HG02642 (cell line): Measurements from ENCODE around the gene ADAMTSL2.

Experiments used
- ATAC-seq: cut with Tn5 transposase; IDR thresholded peaks from one replicate; pipeline ENCODE4 v1.9.1; 2021; ENCODE audit warnings: mild to moderate bottlenecking; ENCODE audit not compliant: unreplicated experiment, poor library complexity

The ADAMTSL2 gene

GRCh38 chr9:133599470-133600173, 65.1 kb downstream of the ADAMTSL2 start:
- no peak for ATAC-seq

- ATAC-seq = no peak
These were observed 66.2 kb downstream of the ADAMTSL2 start for GRCh38 chr9:133600739-133601138.

DNA sequence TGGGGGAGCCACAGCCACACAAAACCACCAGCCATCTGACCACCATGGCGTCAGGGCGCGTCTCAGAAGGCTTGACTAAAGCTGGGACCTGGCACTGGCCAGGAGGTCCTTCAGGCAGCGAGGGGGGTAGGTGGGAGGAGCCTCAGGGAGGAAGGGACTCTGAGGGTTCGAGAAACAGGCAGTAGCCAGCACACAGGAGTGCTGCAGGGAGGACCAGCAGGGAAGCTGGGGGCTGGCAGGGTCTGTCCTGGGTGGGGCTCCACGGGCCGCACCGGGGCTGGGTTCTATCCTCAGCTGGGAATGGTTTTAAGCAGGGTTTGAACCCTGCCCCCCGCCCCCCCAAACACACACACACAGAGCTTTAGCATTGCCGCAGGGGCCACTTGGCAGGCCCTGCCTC, 67.2 kb downstream of the ADAMTSL2 start:
- ATAC-seq = no peak

DNA sequence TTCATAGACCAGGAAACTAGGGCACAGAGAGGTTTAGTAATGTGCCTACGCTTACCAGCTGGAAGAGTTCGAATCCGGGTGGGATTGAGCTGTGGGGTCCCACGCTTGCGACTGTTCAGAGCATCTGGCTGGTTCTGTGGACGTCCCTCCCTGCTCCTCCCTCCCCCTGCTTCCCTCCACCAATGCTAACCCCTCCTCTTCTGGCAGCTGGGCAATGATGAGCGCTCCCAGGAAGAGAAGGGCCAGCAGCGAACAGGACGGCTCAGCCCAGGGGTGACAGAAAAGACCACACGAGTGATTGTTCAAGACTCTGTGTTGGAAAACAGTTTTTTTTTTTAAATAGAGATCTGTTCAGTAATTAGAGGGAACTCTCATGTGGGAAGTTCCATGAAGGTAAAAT, 67.8 kb downstream of the ADAMTSL2 start:
- no peak for ATAC-seq

DNA sequence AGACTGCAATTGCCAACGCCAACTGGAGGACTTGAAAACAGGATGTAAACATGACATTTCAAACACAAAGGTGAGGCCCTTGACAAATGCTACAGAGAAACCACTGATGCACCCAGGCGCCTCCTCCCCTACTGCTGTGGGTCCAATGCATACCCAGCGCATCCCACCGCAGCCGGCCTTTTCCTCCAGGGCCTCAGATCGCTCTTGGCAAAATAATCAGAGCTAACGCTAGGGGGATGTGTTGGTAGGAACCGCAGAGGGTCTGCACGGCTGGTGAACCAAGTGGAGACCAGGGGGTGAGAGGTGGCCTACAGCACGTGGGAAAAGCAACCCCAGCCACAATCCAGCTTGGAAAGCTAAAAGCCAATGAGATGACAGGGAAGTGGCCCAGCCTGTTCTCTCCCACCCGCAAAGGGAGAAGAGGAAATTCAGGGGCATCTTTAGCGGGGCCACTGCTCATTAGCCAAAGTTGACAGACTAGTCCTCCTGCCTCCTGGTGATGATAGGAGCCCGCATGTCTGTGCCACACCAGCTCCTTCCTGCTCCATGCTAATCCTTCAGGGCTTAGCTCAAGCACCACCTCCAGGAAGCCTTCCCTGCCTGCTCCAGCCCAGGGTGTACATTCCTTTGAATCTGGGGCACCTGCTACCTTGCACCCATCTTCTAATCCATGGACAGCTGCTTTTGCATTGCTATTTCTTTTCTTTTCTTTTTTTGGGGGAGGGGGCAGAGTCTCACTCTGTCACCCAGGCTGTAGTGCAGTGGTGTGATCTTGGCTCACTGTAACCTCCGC, 68.8 kb downstream of the ADAMTSL2 start:
- ATAC-seq = no peak

DNA sequence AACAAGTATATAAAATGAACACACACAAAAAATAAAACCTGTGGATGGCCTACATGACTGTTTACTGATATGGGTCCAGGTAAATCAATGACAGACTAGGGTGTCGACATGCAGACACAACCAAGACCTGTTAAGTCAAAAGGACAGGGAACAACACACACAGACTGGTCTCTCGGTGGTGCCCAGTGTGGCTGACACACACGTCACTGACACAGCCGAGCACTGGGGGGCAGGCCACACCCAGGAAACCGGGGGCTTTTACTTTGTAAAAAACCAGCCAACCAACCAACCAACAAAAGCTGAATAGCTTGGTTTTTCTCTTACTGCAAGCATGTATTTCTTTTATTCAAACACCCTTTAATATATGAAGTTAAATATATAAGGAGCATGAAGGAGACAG, 69.7 kb downstream of the ADAMTSL2 start:
- no peak for ATAC-seq

DNA sequence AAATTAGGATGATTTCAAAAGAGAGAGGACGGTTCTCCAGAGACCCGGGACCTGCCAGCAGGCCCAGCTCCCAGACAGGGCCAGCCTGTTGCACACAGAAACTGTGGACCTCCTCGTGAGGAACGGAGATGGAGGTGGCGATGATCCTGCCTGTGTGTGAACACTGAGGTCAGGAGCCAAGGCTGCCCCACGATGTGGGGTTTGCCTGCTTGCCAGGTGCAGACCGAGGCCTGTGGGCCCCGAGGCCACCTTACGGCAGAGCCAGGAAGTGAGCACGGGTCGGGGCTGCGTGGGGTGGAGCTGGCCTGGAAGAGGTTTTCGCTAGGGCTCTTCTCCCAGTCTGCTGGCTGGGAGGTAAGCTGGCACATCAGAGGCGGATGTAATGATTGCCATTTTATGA, 70.4 kb downstream of the ADAMTSL2 start:
- ATAC-seq = no peak

GRCh38 chr9:133605446-133605845, 70.9 kb downstream of the ADAMTSL2 start:
- ATAC-seq = no peak

DNA sequence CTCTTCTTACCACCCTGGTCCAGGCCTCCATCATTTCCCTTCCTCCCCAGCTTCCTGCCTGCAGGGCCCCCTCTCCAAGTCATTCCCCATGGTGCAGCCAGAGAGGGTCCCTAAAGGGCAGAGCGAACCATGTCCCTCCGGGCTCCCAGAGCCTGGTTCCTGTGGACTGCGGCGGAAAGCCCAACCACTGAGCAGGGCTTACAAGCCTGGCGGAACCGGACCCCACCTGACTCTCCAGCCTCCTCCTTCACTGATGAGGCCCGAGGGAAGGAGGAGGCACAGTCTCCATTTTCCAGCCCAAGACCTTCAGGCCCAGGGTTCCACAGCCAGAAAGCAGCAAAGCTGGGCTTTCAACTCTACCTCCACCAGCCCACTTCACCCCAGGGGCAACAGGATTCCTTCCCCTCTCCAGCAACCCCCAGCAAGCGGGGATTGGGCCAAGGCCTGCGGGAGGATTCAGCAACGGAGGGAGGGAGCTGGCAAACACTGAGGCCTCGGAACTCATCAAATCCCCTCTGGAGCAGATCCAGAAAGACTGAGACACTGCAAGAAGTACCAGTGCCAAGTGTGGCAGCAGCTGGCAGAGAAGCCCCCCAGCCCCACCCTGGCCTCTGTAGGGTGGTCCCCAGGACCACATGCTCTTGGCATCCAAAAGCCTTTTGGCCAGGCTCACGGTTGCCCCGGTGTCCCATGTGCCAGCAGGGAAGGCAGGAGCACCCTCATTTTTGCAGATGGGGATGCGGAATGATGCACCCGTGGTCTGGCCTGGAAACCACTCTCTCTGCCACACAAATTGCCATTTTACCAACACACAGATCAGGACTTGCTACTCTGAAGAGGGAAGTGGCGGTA, 71.6 kb downstream of the ADAMTSL2 start:
- ATAC-seq = no peak

GRCh38 chr9:133606708-133607025, 72.2 kb downstream of the ADAMTSL2 start:
- no peak for ATAC-seq

- no peak for ATAC-seq
These were observed 72.9 kb downstream of the ADAMTSL2 start for GRCh38 chr9:133607381-133607780.

DNA sequence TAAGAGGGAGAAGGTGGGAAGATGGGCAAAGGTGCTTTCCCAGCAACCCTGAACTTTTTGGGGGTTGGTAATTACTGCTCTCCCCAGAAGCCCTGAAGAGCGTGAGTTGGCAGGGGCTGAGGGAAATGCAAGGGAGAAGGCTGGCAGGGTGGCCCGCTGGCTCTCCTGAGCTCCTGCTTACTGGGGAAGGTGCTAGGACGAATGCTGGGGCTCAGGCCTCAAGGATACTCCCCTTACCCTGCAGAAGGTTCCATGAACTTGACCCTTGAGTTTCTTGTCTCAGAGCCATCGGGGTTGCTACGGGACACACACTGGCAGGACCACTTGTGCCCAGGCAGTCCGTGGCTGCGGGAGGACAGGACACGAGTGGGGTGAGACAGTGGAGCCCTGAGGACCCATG, 73.5 kb downstream of the ADAMTSL2 start:
- ATAC-seq = no peak

- no peak for ATAC-seq
These were observed 73.9 kb downstream of the ADAMTSL2 start for GRCh38 chr9:133608382-133608781.

GRCh38 chr9:133608889-133609288, 74.4 kb downstream of the ADAMTSL2 start:
- ATAC-seq = no peak

DNA sequence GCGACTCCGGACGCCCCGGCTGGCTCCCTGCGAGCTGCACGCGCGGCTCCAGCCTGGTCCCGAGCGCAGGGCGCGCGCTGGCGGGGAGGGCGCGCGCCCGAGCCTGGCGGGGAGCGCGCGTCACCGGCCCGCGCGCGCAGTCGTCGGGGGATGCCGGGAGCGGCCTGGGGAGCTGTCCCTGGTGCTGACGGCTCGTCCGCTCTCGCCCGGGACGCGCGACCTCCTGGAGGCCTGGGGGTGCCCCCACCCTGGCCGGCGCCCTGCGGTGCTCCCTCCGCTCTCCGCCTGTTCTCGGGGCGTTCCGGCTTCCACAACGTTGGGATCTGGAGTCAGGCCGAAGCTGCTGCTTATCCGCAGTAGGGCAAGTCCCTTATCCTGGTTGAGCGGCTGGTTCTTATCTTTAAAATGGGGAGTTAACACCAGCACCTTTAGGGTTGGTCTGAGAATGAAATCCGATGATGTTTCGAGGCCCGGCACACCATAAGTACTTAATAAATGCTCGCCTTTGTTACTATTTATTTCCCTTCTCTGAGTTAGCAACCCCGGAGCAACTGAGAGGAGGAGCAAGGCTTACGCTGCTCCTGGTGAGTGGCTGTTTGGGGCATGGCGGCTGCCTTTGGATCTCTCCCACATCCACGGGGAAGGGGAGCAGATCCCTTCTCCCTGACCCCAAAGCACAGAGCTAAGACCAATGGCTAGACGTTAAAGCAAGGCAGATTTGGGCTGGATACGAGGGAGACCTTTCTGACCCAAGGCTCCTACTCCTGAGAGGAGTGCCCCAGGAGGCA, 75.0 kb downstream of the ADAMTSL2 start, which contains the start of gene FAM163B:
TSS of gene FAM163B (minus strand) at position 79 of the 788 bp plus-strand sequence. CDS start 29,166 bp downstream, outside the sequence.
- ATAC-seq = no peak

DNA sequence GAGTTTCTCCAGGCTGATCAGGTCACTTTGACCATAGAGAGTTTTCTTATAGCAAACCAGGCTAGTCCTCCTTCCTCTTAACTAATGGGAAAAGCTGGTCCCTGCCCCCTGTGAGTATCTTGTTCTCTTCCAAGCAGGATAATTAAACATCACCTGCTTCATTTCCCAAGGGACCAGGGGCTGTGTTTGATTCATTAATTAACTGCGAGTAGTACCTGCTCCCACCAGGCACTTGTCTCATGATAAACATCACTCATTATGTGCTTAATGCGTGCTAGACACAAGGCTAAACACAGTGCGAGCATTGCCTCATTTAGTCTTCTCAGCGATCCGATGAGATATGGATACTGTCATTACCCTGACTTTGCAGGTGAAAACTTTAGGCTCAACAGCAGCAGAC, 76.3 kb downstream of the ADAMTSL2 start:
- no peak for ATAC-seq

DNA sequence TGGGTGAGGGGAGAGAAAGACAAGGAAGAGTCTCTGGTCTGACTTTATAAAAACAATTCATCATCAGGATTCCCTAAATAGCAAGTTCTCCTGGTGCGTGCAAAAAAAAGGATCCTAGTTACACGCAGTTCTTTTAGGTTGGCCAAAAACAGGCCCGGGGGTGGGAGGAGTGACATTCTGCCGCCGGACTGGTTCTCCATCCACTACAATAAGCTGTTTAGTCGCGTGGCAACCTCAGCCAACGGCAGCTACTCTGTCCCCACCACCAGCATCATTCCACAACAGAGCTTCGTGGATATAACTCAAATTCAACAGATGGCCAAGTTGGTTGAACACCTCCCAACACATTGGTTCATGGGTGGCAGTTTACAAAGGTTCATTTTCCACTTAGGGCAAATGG, 77.5 kb downstream of the ADAMTSL2 start:
- ATAC-seq = no peak

DNA sequence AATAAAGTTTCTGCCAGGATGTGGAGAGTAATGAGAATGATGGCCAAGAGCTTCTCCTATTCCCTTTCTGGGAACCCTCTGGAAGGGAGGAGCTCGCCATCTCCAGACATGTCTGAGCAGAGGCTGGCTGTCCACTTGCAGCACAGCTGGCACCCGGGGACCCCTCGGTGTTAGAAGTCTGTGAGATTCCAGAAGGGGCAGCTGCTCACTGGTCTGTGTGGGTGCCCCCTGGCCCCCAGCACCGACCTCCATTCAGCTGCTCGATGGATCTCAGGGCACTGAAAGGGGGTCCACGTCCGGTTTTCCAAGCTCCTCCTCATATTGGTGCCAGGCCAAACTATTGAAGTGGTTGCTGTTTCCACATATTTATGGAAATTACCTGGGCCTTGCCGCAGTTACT, 78.3 kb downstream of the ADAMTSL2 start:
- no peak for ATAC-seq

- ATAC-seq = no peak
These were observed 78.9 kb downstream of the ADAMTSL2 start for GRCh38 chr9:133613432-133613831.

DNA sequence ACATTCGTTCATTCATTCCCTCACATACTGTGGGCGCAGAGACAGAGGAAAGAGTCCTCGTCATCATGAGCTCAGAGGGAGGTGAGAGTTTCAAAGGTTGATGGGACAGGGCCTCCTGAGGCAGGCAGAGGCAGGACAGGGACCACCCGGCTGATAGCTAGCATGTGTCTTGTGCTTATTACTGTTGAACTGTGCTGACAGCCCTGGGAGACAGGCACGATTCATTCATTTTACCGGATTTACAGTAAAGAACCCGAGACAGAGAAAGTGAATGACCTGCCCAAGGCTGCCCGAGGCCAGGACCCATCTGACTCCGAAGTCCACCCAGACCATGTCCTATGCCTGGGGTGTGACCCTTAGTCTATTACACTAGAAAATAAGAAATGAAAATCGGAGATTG, 79.6 kb downstream of the ADAMTSL2 start:
- no peak for ATAC-seq
